GM12878 (cell line): ENCODE measurements around the gene TSPAN5. TPM values are rescaled to one million over a fixed set of nuclear protein-coding genes. Genes with fewer than 3 reads are reported as not detected.

Experiments
- ATAC-seq: fragments of 200-7000 bp; cut with Tn5 transposase; 3 replicates; pipeline ENCODE4 v1.9.1; 2020; ENCODE audit warnings: mild to moderate bottlenecking, moderate library complexity
- BruUV-seq: library from RNA; stranded (reverse); fragments of 400-500 nt; replicated peaks from 2 replicates; lab custom pipeline; 2021; lab: Mats Ljungman, UMichigan
- CTCF ChIA-PET: fragments of 300-600 bp; sonication (Branson Sonifier 250); formaldehyde crosslinking; extraction: SDS; loops from one replicate; lab custom pipeline; 2021; ENCODE audit warnings: inconsistent platforms; lab: Yijun Ruan, JAX
- POLR2A ChIA-PET: fragments of 350-600 bp; formaldehyde crosslinking; extraction: SDS; loops from one replicate; lab custom pipeline; 2021; ENCODE audit warnings: inconsistent platforms; lab: Charles Lee
- RAD21 ChIA-PET: fragments of 300-600 bp; sonication (Branson Sonifier 250); formaldehyde crosslinking; loops from one replicate; lab custom pipeline; 2023; ENCODE audit warnings: antibody characterized with exemption; ENCODE audit not compliant: unreplicated experiment; lab: Charles Lee
- SMC1A ChIA-PET: fragments of 300-600 bp; sonication (Branson Sonifier 250); formaldehyde crosslinking; loops from one replicate; lab custom pipeline; 2023; ENCODE audit not compliant: unreplicated experiment, uncharacterized antibody; lab: Charles Lee
- DNase-seq: peaks from one replicate; pipeline ENCODE4 v3.0.0-alpha.2; 2011; ENCODE audit warnings: low read depth, low spot score
- FAIRE-seq: peaks from 3 replicates; lab custom pipeline; 2011; peaks lifted over from hg19 to GRCh38; lab: Jason Lieb, UNC
- H2AFZ ChIP-seq: 2 replicates; pipeline ENCODE4 v1.6.0; 2011; ENCODE audit warnings: low read depth, low read length, control low read depth; ENCODE audit not compliant: control insufficient read depth
- H3K27ac ChIP-seq: 2 replicates; pipeline ENCODE4 v1.5.1; 2011; ENCODE audit warnings: control low read depth; ENCODE audit not compliant: control insufficient read depth, insufficient read depth
- H3K27me3 ChIP-seq, 2 experiments: replicated peaks in 1 of 2; 2 replicates each; pipeline versions ENCODE4 v1.6.0 to v1.6.1; 2011; ENCODE audit warnings: low read length in 1 of 2; ENCODE audit not compliant: control insufficient read depth in 2 of 2, insufficient read depth in 2 of 2
- H3K36me3 ChIP-seq, 2 experiments: 2 replicates each; pipeline ENCODE4 v1.5.1; 2011; ENCODE audit warnings: low read length in 1 of 2; ENCODE audit not compliant: control insufficient read depth in 2 of 2, insufficient read depth in 2 of 2
- H3K4me1 ChIP-seq: 2 replicates; pipeline ENCODE4 v1.6.1; 2011; ENCODE audit warnings: mild to moderate bottlenecking, low read length, moderate library complexity, mixed read lengths; ENCODE audit not compliant: control insufficient read depth, insufficient read depth
- H3K4me2 ChIP-seq: 2 replicates; pipeline ENCODE4 v1.6.0; 2011; ENCODE audit warnings: control low read depth; ENCODE audit not compliant: control insufficient read depth, insufficient read depth
- H3K4me3 ChIP-seq: fragments of 200-600 bp; sonication (generic); 2 replicates; pipeline ENCODE4 v1.5.1; 2016
- H3K79me2 ChIP-seq: 2 replicates; pipeline ENCODE4 v1.6.0; 2011; ENCODE audit warnings: low read length; ENCODE audit not compliant: control insufficient read depth, insufficient read depth
- H3K9ac ChIP-seq: 2 replicates; pipeline ENCODE4 v1.8.0; 2011; ENCODE audit warnings: low read length, control low read depth, mixed read lengths; ENCODE audit not compliant: control insufficient read depth, insufficient read depth
- H3K9me3 ChIP-seq: replicated peaks from 3 replicates; pipeline ENCODE4 v1.5.1; 2011; ENCODE audit warnings: mild to moderate bottlenecking, low read length; ENCODE audit not compliant: control insufficient read depth, insufficient read depth
- H4K20me1 ChIP-seq: 2 replicates; pipeline ENCODE4 v1.6.0; 2011; ENCODE audit not compliant: control insufficient read depth, insufficient read depth
- ATF3 ChIP-seq: IDR thresholded peaks from 2 replicates; pipeline ENCODE4 v1.6.1; 2011; ENCODE audit warnings: low read depth, mild to moderate bottlenecking, low read length, moderate library complexity, borderline replicate concordance; ENCODE audit errors: extremely low read depth
- BHLHE40 ChIP-seq, 2 experiments: fragments of 450-650 bp in 1 of 2; IDR thresholded peaks; 2 replicates each; pipeline ENCODE4 v1.6.1; 2011 to 2017; ENCODE audit warnings: low read depth in 2 of 2, borderline replicate concordance in 1 of 2, improper control_type of control experiment in 1 of 2, low read length in 1 of 2, mild to moderate bottlenecking in 1 of 2
- CBX3 ChIP-seq: fragments of 200-600 bp; sonication (generic); IDR thresholded peaks from 2 replicates; pipeline ENCODE4 v1.6.1; 2016; ENCODE audit warnings: low read depth, borderline replicate concordance
- CHD2 ChIP-seq: IDR thresholded peaks from 2 replicates; pipeline ENCODE4 v1.6.1; 2011; ENCODE audit warnings: low read depth, low read length, improper control_type of control experiment, borderline replicate concordance
- DPF2 ChIP-seq: fragments of 450-650 bp; IDR thresholded peaks from 2 replicates; pipeline ENCODE4 v1.6.1; 2017; ENCODE audit warnings: mild to moderate bottlenecking
- GATAD2B ChIP-seq: fragments of 450-650 bp; conservative IDR thresholded peaks from 2 replicates; pipeline ENCODE4 v1.6.1; 2017; ENCODE audit warnings: low read depth, mild to moderate bottlenecking, moderate library complexity
- JUNB ChIP-seq: IDR thresholded peaks from 2 replicates; pipeline ENCODE4 v1.6.1; 2016; ENCODE audit warnings: antibody characterized with exemption, mild to moderate bottlenecking
- KLF5 ChIP-seq: fragments of 450-650 bp; IDR thresholded peaks from 2 replicates; pipeline ENCODE4 v1.6.1; 2014; ENCODE audit warnings: mild to moderate bottlenecking; ENCODE audit not compliant: partially characterized antibody
- POLR2AphosphoS2 ChIP-seq: IDR thresholded peaks from 2 replicates; pipeline ENCODE4 v1.6.1; 2011; ENCODE audit warnings: low read depth, mild to moderate bottlenecking, low read length, improper control_type of control experiment, moderate library complexity
- POLR2AphosphoS5 ChIP-seq: IDR thresholded peaks from 2 replicates; pipeline ENCODE4 v1.6.1; 2011; ENCODE audit warnings: mild to moderate bottlenecking, low read length, inconsistent platforms
- RAD51 ChIP-seq: fragments of 450-650 bp; IDR thresholded peaks from 2 replicates; pipeline ENCODE4 v1.6.1; 2016; ENCODE audit warnings: moderate library complexity, mild to moderate bottlenecking, inconsistent platforms
- SMC3 ChIP-seq: IDR thresholded peaks from 2 replicates; pipeline ENCODE4 v1.6.1; 2011; ENCODE audit warnings: low read length, improper control_type of control experiment, borderline replicate concordance
- TBL1XR1 ChIP-seq: IDR thresholded peaks from 2 replicates; pipeline ENCODE4 v1.6.1; 2012; ENCODE audit warnings: low read depth, low read length, improper control_type of control experiment
- WGBS: methylation state at CpG from one replicate; pipeline ENCODE4 v1.1.6; 2016; ENCODE audit warnings: low lambda C conversion rate; ENCODE audit not compliant: insufficient replicate concordance, insufficient coverage; ENCODE audit errors: missing lambda C conversion rate; 5-methylcytosine and 5-hydroxymethylcytosine counted together
- in situ Hi-C: fragments of 300-500 bp; cut with MboI; formaldehyde crosslinking; loops from 9 replicates; pipeline ENCODE4 v1.14.3; 2018; ENCODE audit warnings: mixed read lengths
- intact Hi-C: fragments of 100-400 bp; cut with micrococcal nuclease; formaldehyde crosslinking; loops from one replicate; pipeline ENCODE4 v1.14.2; 2022; ENCODE audit not compliant: unreplicated experiment
- polyA plus RNA-seq, 11 experiments: library from polyadenylated mRNA; depleted of rRNA in 4 of 11; unstranded in 6 of 11; stranded (reverse) in 5 of 11; fragments of >200 nt; fragmentation: Nextera tagmentation in 4 of 11; fragmentation: Illumina TruSeq in 1 of 11; extraction: Ambion mirVana in 4 of 11; extraction: Trizol in 1 of 11; gene quantifications; 1 replicate in 1 of 11; 2 replicates in 10 of 11; pipeline versions ENCODE4 v1.2.1 to v1.2.3, GENCODE V29; 2011 to 2016; ENCODE audit warnings: inconsistent platforms in 2 of 11, missing spikeins in 2 of 11, low read depth in 1 of 11
- total RNA-seq, 4 experiments: library from RNA; depleted of rRNA in 3 of 4; stranded (reverse); fragments of >200 nt in 3 of 4; fragmentation: Illumina TruSeq in 1 of 4; extraction: Trizol in 1 of 4; gene quantifications; 2 replicates each; pipeline versions ENCODE4 v1.2.1 to v1.2.3, GENCODE V29; 2013 to 2021
- TF ChIP-seq, protein P1 (sequence below): fragments of 450-650 bp; IDR thresholded peaks from 2 replicates; pipeline ENCODE4 v1.6.1; 2017; ENCODE audit warnings: antibody characterized with exemption, mild to moderate bottlenecking, moderate library complexity

The TSPAN5 gene
- total and polyA plus RNA-seq, 10 of the 15 experiments (the other 5 are each of a cell fraction or from before 2014, with no cell fraction given), result 0.09 to 8.2 (median 0.27) TPM

DNA sequence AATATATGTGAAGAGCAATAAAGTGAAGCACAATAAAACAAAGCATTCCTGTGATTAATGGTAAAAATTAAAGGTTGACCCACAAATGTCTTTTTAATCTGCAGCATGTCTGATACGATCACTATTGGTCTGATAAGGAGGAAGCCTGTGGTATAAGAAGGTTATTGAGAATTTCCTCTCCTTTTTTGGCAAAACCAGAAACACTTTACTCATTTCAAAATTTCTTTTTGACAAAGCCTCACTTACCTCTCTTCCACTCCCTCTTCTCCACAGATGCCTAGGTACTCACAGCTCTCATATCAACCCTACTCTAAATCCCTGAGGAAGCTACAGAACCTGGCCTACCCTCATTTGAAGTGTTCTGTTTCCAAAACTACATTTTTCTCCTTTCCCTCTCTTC is 56.1 kb downstream of the TSPAN5 start (continued):
- TF ChIP-seq CHD2 (no peak), DPF2 (0 out of 2 replicates have a peak, but pooled peaks have one; percentile 32), JUNB (peak; percentile 81), SMC3 (no peak), ATF3 (no peak)
- TF ChIP-seq, all 136 proteins: peak for 7

DNA sequence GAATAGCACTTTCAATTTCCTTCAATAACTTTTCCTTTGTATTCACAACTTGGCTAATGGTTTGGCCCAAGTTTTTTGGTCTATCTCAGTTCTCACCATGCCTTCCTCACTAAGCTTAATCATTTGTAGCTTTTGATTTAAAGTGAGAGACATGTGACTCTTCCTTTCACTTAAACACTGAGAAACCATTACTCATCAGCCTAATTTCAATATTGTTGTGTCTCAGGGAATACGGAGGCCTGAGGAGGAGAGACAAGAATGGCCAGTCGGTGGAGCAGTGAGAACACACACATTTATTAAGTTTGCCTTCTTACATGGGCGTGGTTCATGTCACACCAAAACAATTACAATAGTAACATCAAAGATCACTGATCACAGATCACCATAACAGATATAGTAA is 56.7 kb downstream of the TSPAN5 start:
- in situ Hi-C loops, result no loop called here
- peak; percentile 81 for ATAC-seq
- CTCF ChIA-PET, result interaction anchor here (1.2 kb wide), 1 partner anchor 24 kb away, joined by 4 read pairs; no protein-coding TSS in a partner anchor

More for the DNA sequence above, 56.7 kb downstream of the TSPAN5 start:
- WGBS, result 24% methylated on average over 3 of the region's 3 CpGs
- TF ChIP-seq DPF2 (no peak), CBX3 (no peak), GATAD2B (no peak), TBL1XR1 (no peak), KLF5 (no peak), RAD51 (peak; percentile 54; the same call in 1 of the 2 replicates), POLR2AphosphoS5 (no peak), POLR2AphosphoS2 (no peak), BHLHE40 (IDR thresholded peaks at IDR 0.05; ENCODE audit: borderline replicate concordance in 1 of 2, low read depth in 2 of 2, low read length in 1 of 2) (peak in 1 of 2 experiments; percentile 19; a peak in 1 of 4 replicates)
- TF ChIP-seq, protein P1, sequence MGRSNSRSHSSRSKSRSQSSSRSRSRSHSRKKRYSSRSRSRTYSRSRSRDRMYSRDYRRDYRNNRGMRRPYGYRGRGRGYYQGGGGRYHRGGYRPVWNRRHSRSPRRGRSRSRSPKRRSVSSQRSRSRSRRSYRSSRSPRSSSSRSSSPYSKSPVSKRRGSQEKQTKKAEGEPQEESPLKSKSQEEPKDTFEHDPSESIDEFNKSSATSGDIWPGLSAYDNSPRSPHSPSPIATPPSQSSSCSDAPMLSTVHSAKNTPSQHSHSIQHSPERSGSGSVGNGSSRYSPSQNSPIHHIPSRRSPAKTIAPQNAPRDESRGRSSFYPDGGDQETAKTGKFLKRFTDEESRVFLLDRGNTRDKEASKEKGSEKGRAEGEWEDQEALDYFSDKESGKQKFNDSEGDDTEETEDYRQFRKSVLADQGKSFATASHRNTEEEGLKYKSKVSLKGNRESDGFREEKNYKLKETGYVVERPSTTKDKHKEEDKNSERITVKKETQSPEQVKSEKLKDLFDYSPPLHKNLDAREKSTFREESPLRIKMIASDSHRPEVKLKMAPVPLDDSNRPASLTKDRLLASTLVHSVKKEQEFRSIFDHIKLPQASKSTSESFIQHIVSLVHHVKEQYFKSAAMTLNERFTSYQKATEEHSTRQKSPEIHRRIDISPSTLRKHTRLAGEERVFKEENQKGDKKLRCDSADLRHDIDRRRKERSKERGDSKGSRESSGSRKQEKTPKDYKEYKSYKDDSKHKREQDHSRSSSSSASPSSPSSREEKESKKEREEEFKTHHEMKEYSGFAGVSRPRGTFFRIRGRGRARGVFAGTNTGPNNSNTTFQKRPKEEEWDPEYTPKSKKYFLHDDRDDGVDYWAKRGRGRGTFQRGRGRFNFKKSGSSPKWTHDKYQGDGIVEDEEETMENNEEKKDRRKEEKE, result no peak
- Histone ChIP-seq H3K36me3 (no peaks in the 10 kb centered on the region), H3K4me3 (no peak overlapping the region), H3K4me2 (no peak overlapping the region), H3K9ac (no peak overlapping the region), H2AFZ (no peak overlapping the region), H3K9me3 (no peaks in the 10 kb centered on the region; the same call in 1 of the 3 replicates), H3K27ac (no peak overlapping the region), H3K4me1 (no peaks in the 10 kb centered on the region), H4K20me1 (no peaks in the 10 kb centered on the region), H3K79me2 (no peaks in the 10 kb centered on the region), H3K27me3 (no peaks in the 10 kb centered on the region)
- ChIA-PET SMC1A (interaction anchor here (1.1 to 1.4 kb wide), 5 partner anchors 14 to 187 kb away, joined by 3 to 5 read pairs (median 4); no protein-coding TSS in a partner anchor), RAD21 (interaction anchor here (0.6 to 3.0 kb wide), 6 partner anchors 16 to 327 kb away, joined by 3 to 11 read pairs (median 3); partner anchors contain the start of gene EIF4E), POLR2A (interaction anchor here (0.6 to 1.3 kb wide), 2 partner anchors 62 to 327 kb away, joined by 3 to 5 read pairs; partner anchors contain the start of gene EIF4E)
- intact Hi-C loops, result loop anchor here (2.0 to 5.0 kb wide), 2 partner anchors 61 to 119 kb away; no protein-coding TSS in a partner anchor
- no peak for DNase-seq
- no peak for FAIRE-seq
- no TSS peak for BruUV-seq
